Stimulated activated naive B cell treated with anti-CD40 and anti-IgM and Interleukin-4, amounts not matched to agents 10 μg/mL and 1 μg/mL and 100 μg/mL, for 72 hours (primary cell): ENCODE measurements around the gene ROBO1.
"Not testable (repeated sequence)": the region's sequence is repeated elsewhere in the genome, so short reads cannot be mapped to it uniquely, and the experiment has no call there.

Experiments used
- ATAC-seq, 2 donors: fragments of 150-1000 bp; cut with Tn5 transposase; replicated peaks; 2 replicates each; pipeline ENCODE4 v1.10.0; 2021; ENCODE audit warnings: moderate library complexity in 1 of 2
- DNase-seq: peaks from one replicate; pipeline ENCODE4 v3.0.0; 2021
- H3K27ac Mint-ChIP-seq: one replicate; pipeline ENCODE4 v1.8.0; 2022; ENCODE audit warnings: mild to moderate bottlenecking, mixed read lengths
- H3K27me3 Mint-ChIP-seq, 2 donors: one replicate each; pipeline ENCODE4 v1.8.0; 2022; ENCODE audit warnings: mixed read lengths in 2 of 2
- H3K36me3 Mint-ChIP-seq, 2 donors: one replicate each; pipeline ENCODE4 v1.8.0; 2022; ENCODE audit warnings: mixed read lengths in 2 of 2, mild to moderate bottlenecking in 1 of 2
- H3K4me1 Mint-ChIP-seq, 2 donors: one replicate each; pipeline ENCODE4 v1.8.0; 2022; ENCODE audit warnings: mixed read lengths in 2 of 2, mild to moderate bottlenecking in 1 of 2
- H3K4me3 Mint-ChIP-seq, 2 donors: one replicate each; pipeline ENCODE4 v1.8.0; 2022; ENCODE audit warnings: mild to moderate bottlenecking in 2 of 2, mixed read lengths in 2 of 2, moderate library complexity in 1 of 2
- H3K9me3 Mint-ChIP-seq, 2 donors: one replicate each; pipeline ENCODE4 v1.8.0; 2022; ENCODE audit warnings: mixed read lengths in 2 of 2, mild to moderate bottlenecking in 1 of 2

Gene ROBO1

DNA sequence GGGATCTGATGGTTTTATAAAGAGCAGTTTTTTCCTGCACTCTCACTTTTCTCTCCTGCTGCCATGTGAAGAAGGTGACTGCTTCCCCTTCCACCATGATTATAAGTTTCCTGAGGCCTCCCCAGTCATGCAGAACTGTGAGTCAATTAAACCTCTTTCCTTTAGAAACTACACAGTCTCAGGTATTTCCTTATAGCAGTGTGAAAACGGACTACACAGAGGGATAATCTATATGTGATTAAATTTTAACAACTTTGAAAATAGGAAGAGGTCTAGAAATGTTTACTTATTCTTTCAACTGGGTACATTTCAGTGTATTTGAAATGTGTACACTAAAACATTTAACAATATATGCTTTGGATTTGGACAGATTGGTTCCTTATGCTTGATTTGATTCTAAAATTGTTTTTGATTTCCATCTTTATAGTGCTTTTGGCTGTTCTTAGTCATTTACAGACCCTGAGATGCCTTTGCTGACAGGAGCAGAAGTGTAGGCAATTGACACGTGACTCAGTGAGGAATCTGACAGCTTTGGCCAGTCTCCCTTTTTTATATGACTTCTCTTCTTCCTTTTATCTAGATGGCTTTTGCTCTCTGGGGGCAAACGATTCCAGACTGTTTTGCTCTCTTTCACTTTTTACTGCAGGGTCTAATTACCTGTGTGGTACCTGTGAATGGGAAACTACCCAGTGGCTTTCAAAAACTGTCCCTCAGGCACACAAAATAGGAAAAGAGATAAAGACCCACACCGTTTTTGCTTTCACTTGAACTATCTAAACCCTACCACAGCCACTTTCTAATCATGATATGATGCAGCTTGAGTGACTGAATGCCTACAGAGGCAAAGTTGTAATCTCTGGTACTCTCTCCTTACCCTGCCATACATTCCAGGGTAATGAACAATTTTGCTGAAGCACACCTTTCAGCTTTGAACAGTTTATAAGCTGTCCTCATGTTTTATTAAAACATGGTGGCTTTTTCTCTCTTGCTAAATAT is 422.6 kb downstream of the ROBO1 start:
- DNase-seq (no peak), ATAC-seq (no peak)
- Mint-ChIP-seq H3K4me1 (no peaks in the 10 kb centered on the region), H3K27ac (no peak overlapping the region), H3K4me3 (no peak overlapping the region), H3K27me3 (no peaks in the 10 kb centered on the region), H3K36me3 (no peaks in the 10 kb centered on the region), H3K9me3 (no peaks in the 10 kb centered on the region)

GRCh38 chr3:79341961-79342360 is 425.8 kb downstream of the ROBO1 start:
- Mint-ChIP-seq H3K27me3 (no peaks in the 10 kb centered on the region), H3K4me1 (no peaks in the 10 kb centered on the region), H3K36me3 (no peaks in the 10 kb centered on the region), H3K9me3 (peaks cover 2% of the 10 kb centered on the region in 2 donors), H3K4me3 (no peak overlapping the region), H3K27ac (no peak overlapping the region)
- DNase-seq, result no peak
- ATAC-seq, result no peak

DNA sequence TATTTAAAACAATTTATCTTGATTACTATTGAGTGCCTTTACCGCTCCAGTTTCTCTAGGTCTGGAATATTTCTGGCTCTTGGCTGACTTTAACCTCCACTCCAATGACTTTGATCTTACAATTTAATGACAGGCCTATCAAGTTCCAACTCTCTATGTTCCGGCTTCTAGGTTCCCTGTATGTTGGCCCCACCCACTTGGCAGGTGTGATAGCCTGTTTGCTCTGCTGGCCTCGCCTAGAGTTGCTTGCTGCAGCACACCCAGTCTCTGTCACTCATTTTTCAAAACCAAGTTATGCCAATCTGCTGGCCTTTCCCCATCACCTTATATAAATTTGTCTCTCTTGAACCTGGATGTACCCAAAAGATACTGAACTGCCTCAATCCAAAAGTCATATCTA is 428.0 kb downstream of the ROBO1 start:
- ATAC-seq, result no peak
- Mint-ChIP-seq H3K9me3 (peaks cover 6 to 10% of the 10 kb centered on the region in 2 donors), H3K36me3 (no peaks in the 10 kb centered on the region), H3K4me1 (no peaks in the 10 kb centered on the region), H3K27ac (no peak overlapping the region), H3K4me3 (no peak overlapping the region), H3K27me3 (no peaks in the 10 kb centered on the region)
- no peak for DNase-seq

DNA sequence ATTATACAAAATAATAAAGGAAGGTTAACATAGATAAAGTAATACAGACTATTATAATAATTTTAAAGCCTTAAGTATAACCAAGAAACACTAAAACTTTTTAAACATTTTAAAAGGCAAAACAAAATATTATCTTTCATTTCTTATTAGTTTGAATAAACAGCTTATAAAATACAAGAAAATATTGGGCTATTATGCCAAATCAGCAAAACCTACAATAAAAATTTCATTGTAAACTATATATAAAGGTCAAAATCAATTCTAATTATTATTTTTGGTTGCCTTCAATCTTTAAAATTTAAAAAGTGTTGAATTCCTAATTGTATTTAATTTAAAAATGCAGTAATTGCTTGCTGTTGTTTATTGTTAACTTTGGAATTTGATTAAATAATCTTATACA is 430.0 kb downstream of the ROBO1 start:
- DNase-seq (no peak), ATAC-seq (no peak)
- H3K4me1 Mint-ChIP-seq, result no peaks in the 10 kb centered on the region
- H3K36me3 Mint-ChIP-seq, result no peaks in the 10 kb centered on the region
- no peaks in the 10 kb centered on the region for H3K27me3 Mint-ChIP-seq
- no peak overlapping the region for H3K4me3 Mint-ChIP-seq
- no peak overlapping the region for H3K27ac Mint-ChIP-seq
- peaks cover 6 to 10% of the 10 kb centered on the region in 2 donors for H3K9me3 Mint-ChIP-seq

GRCh38 chr3:79329154-79329553 is 438.6 kb downstream of the ROBO1 start:
- Mint-ChIP-seq H3K27ac (no peak overlapping the region), H3K4me3 (no peak overlapping the region), H3K36me3 (no peaks in the 10 kb centered on the region), H3K4me1 (no peaks in the 10 kb centered on the region), H3K27me3 (no peaks in the 10 kb centered on the region), H3K9me3 (peaks cover 0 to 4% of the 10 kb centered on the region in 2 donors)
- DNase-seq (no peak), ATAC-seq (no peak)

- Mint-ChIP-seq H3K27ac (no peak overlapping the region), H3K36me3 (no peaks in the 10 kb centered on the region), H3K4me1 (no peaks in the 10 kb centered on the region), H3K9me3 (peaks cover 0 to 4% of the 10 kb centered on the region in 2 donors), H3K4me3 (no peak overlapping the region), H3K27me3 (no peaks in the 10 kb centered on the region)
- DNase-seq (no peak), ATAC-seq (no peak)
Observed at GRCh38 chr3:79326642-79327041, 441.2 kb downstream of the ROBO1 start.

DNA sequence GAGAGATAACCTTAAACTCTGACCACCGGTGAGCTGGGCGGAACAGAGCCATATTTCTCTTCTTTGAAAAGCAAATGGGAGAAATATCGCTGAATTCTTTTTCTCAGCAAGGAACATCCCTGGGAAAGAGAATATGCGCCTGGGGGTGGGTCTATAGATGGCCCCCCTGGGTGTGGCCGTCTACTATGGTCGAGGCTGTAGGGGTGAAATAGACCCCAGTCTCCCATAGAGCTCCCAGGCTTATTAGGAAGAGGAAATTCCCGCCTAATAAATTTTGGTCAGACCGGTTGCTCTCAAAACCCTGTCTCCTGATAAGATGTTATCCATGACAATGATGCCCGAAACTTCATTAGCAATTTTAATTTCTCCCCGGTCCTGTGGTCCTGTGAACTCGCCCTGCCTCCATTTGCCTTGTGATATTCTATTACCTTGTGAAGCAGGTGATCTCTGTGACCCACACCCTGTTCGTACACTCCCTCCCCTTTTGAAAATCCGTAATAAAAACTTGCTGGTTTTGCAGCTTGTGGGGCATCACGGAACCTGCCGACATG is 441.9 kb downstream of the ROBO1 start:
- H3K27me3 Mint-ChIP-seq, ATAC-seq, H3K36me3 Mint-ChIP-seq, DNase-seq, H3K27ac Mint-ChIP-seq, H3K4me1 Mint-ChIP-seq, H3K9me3 Mint-ChIP-seq, H3K4me3 Mint-ChIP-seq: not testable (repeated sequence)

GRCh38 chr3:79317551-79318518 is 450.0 kb downstream of the ROBO1 start:
- ATAC-seq, result no peak
- H3K27me3 Mint-ChIP-seq, result no peaks in the 10 kb centered on the region
- no peak overlapping the region for H3K27ac Mint-ChIP-seq
- H3K4me1 Mint-ChIP-seq, result no peaks in the 10 kb centered on the region
- peaks cover 0 to 2% of the 10 kb centered on the region in 2 donors for H3K9me3 Mint-ChIP-seq
- no peak overlapping the region for H3K4me3 Mint-ChIP-seq
- DNase-seq, result no peak
- H3K36me3 Mint-ChIP-seq, result no peaks in the 10 kb centered on the region

GRCh38 chr3:79314962-79315361 is 452.8 kb downstream of the ROBO1 start:
- ATAC-seq (no peak), DNase-seq (no peak)
- Mint-ChIP-seq H3K27me3 (no peaks in the 10 kb centered on the region), H3K4me3 (no peak overlapping the region), H3K4me1 (no peaks in the 10 kb centered on the region), H3K36me3 (no peaks in the 10 kb centered on the region), H3K9me3 (peaks cover 0 to 2% of the 10 kb centered on the region in 2 donors), H3K27ac (no peak overlapping the region)

GRCh38 chr3:79314544-79314943 is 453.3 kb downstream of the ROBO1 start:
- no peak for ATAC-seq
- Mint-ChIP-seq H3K27ac (no peak overlapping the region), H3K36me3 (no peaks in the 10 kb centered on the region), H3K4me3 (no peak overlapping the region), H3K4me1 (no peaks in the 10 kb centered on the region), H3K9me3 (peaks cover 0 to 2% of the 10 kb centered on the region in 2 donors), H3K27me3 (no peaks in the 10 kb centered on the region)
- DNase-seq, result no peak

DNA sequence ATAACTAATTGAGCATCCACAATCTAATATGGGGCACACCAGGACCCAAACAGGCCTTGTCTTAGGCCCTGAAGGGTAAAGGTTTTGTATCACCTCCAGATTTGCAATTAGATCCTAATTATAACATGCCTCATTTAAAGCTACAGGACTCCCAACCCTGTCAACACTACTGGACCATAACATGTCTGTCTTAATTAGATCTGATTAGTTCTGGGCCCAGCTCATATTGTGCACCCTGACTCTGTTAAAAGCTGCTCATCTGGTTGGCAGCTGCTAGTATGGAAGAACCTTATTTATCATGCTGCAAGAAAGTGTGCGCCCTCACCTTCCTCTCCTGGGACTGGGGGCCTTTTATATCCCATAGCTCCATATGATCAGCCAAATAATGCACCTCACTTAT is 457.8 kb downstream of the ROBO1 start:
- Mint-ChIP-seq H3K36me3 (no peaks in the 10 kb centered on the region), H3K27me3 (no peaks in the 10 kb centered on the region), H3K4me1 (no peaks in the 10 kb centered on the region), H3K4me3 (no peak overlapping the region), H3K27ac (no peak overlapping the region), H3K9me3 (no peaks in the 10 kb centered on the region)
- no peak for DNase-seq
- no peak for ATAC-seq

DNA sequence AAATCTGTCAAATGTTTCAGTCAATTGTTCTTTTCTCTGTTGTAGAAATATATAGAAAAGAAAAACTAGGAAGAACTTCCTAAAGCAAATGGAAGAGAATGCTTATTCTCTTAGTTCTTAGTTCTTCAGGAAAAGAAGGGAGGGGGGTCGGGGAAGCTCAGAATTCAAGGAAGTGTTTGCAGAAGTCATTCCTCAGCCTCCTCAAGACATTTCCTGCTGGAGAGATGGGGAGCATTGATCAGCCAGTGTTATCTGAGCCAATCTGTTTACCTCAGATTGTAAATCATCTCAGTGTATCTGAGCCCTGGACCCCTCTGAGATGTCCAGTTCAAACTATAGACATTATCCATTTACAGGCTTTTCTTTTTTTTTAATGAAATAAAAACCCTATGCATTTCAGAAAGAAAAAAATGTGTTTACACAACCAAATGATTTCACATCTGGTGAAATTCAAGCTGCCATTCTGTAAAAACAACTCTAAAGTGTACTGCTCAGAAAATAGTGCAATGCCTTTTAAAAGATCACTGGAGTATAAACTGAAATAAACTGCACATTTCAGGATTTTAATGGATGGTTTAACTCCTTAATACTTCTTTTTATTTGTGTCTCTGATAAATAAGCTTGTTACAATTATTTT is 460.7 kb downstream of the ROBO1 start:
- ATAC-seq (no peak), DNase-seq (no peak)
- no peak overlapping the region for H3K4me3 Mint-ChIP-seq
- H3K36me3 Mint-ChIP-seq, result no peaks in the 10 kb centered on the region
- no peaks in the 10 kb centered on the region for H3K9me3 Mint-ChIP-seq
- no peaks in the 10 kb centered on the region for H3K4me1 Mint-ChIP-seq
- no peaks in the 10 kb centered on the region for H3K27me3 Mint-ChIP-seq
- no peak overlapping the region for H3K27ac Mint-ChIP-seq

DNA sequence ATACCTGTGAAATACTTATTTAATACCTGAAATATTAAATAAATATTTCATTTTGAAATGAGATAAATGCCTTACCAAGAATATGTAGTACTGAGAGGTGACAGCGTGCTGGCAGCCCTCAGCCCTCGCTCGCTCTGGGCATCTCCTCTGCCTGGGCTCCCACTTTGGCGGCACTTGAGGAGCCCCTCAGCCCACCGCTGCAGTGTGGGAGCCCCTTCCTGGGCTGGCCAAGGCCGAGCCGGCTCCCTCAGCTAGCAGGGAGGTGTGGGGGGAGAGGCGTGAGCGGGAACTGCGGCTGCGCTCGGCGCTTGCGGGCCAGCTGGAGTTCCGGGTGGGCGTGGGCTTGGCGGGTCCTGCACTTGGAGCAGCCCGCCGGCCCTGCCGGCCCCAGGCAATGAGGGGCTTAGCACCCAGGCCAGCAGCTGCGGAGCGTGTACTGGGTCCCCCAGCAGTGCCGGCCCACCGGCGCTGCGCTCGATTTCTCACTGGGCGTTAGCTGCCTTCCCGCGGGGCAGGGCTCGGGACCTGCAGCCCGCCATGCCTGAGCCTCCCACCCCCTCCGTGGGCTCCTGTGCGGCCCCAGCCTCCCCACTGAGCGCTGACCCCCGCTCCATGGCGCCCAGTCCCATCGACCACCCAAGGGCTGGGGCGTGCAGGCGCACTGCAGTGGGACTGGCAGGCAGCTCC is 467.7 kb downstream of the ROBO1 start:
- not testable (repeated sequence) for H3K36me3 Mint-ChIP-seq, H3K4me3 Mint-ChIP-seq, H3K27ac Mint-ChIP-seq, H3K9me3 Mint-ChIP-seq, DNase-seq, ATAC-seq, H3K4me1 Mint-ChIP-seq, H3K27me3 Mint-ChIP-seq
